Panc1 (cell line): ENCODE measurements around the gene EBLN2. TPM values are rescaled to one million over a fixed set of nuclear protein-coding genes. Genes with fewer than 3 reads are reported as not detected.

Experiments
- ATAC-seq: fragments of 200-7000 bp; cut with Tn5 transposase; 2 replicates; pipeline ENCODE4 v1.9.1; 2020; ENCODE audit warnings: mild to moderate bottlenecking, moderate library complexity
- BruUV-seq: library from RNA; stranded (reverse); fragments of 400-500 nt; replicated peaks from 2 replicates; lab custom pipeline; 2021; lab: Mats Ljungman, UMichigan
- CTCF ChIA-PET: fragments of 300-600 bp; sonication (Branson Sonifier 250); formaldehyde crosslinking; loops from one replicate; lab custom pipeline; 2022; ENCODE audit warnings: antibody characterized with exemption; lab: Charles Lee
- POLR2A ChIA-PET: fragments of 300-600 bp; sonication (Branson Sonifier 250); formaldehyde crosslinking; loops from one replicate; lab custom pipeline; 2022; ENCODE audit warnings: antibody characterized with exemption; lab: Charles Lee
- DNase-seq: peaks from one replicate; pipeline ENCODE4 v3.0.0-alpha.2; 2010; ENCODE audit warnings: low read depth, low spot score
- H3K27ac ChIP-seq: 2 replicates; pipeline ENCODE4 v1.5.1; 2011; ENCODE audit warnings: mild to moderate bottlenecking, low read length, inconsistent platforms
- H3K27me3 ChIP-seq: fragments of 200-500 bp; sonication (Bioruptor generic); 2 replicates; pipeline ENCODE4 v1.6.0; 2014; ENCODE audit warnings: low read length, inconsistent platforms; ENCODE audit not compliant: control insufficient read depth, insufficient read depth
- H3K36me3 ChIP-seq: fragments of 200-500 bp; sonication (Bioruptor generic); 2 replicates; pipeline ENCODE4 v1.5.1; 2014; ENCODE audit warnings: inconsistent platforms, mild to moderate bottlenecking, low read length, moderate library complexity; ENCODE audit not compliant: control insufficient read depth, insufficient read depth
- H3K4me1 ChIP-seq: 2 replicates; pipeline ENCODE4 v1.5.1; 2011; ENCODE audit warnings: inconsistent platforms, mild to moderate bottlenecking, low read length, moderate library complexity; ENCODE audit not compliant: control insufficient read depth, insufficient read depth
- H3K4me3 ChIP-seq, 2 experiments: 2 replicates each; pipeline ENCODE4 v1.5.1; 2011 to 2012; ENCODE audit warnings: low read depth in 2 of 2, low read length in 2 of 2, mild to moderate bottlenecking in 2 of 2, inconsistent platforms in 1 of 2, moderate library complexity in 1 of 2
- H3K9me3 ChIP-seq: fragments of 200-500 bp; sonication (Bioruptor generic); 2 replicates; pipeline ENCODE4 v1.5.1; 2014; ENCODE audit warnings: low read depth, mild to moderate bottlenecking, inconsistent platforms, low read length, moderate library complexity; ENCODE audit not compliant: control insufficient read depth, insufficient read depth
- CTCF ChIP-seq: fragments of 450-650 bp; IDR thresholded peaks from 2 replicates; pipeline ENCODE4 v1.5.1; 2017; ENCODE audit warnings: mild to moderate bottlenecking
- POLR2AphosphoS5 ChIP-seq: IDR thresholded peaks from 2 replicates; pipeline ENCODE4 v1.6.1; 2012; ENCODE audit warnings: mild to moderate bottlenecking, low read depth, low read length, moderate library complexity
- REST ChIP-seq, 2 experiments: IDR thresholded peaks; 2 replicates each; pipeline ENCODE4 v1.6.1; 2011 to 2012; ENCODE audit warnings: low read depth in 2 of 2, control low read depth in 1 of 2, low read length in 1 of 2, mild to moderate bottlenecking in 1 of 2, moderate library complexity in 1 of 2; ENCODE audit not compliant: insufficient read depth in 1 of 2
- SIN3A ChIP-seq: IDR thresholded peaks from 2 replicates; pipeline ENCODE4 v1.6.1; 2012; ENCODE audit warnings: low read depth, mild to moderate bottlenecking, low read length, moderate library complexity, borderline replicate concordance; ENCODE audit not compliant: insufficient read depth
- TCF7L2 ChIP-seq: IDR thresholded peaks from 2 replicates; pipeline ENCODE4 v1.6.1; 2011; ENCODE audit warnings: mild to moderate bottlenecking, low read depth, low read length, inconsistent platforms
- in situ Hi-C: cut with HindIII; loops from 2 replicates; pipeline ENCODE4 v1.10.0; 2016; ENCODE audit warnings: low sequenced_read_pairs, low pct_unique_long_range_greater_than_20kb
- intact Hi-C: fragments of 100-400 bp; cut with micrococcal nuclease; formaldehyde crosslinking; loops from one replicate; pipeline ENCODE4 v1.10.0; 2022; ENCODE audit not compliant: unreplicated experiment
- total RNA-seq: library from RNA; stranded (reverse); gene quantifications from one replicate; pipeline ENCODE4 v1.2.1, GENCODE V29; 2021; ENCODE audit not compliant: unreplicated experiment

Gene EBLN2
- total RNA-seq, 1 experiment from 2014 or later: 1.9 TPM

- no TSS peak for BruUV-seq
- ATAC-seq: no peak
- in situ Hi-C loops (no loop called here), intact Hi-C loops (no loop called here)
- no peaks in the 10 kb centered on the region for H3K9me3 ChIP-seq
- H3K4me1 ChIP-seq: no peaks in the 10 kb centered on the region
- H3K27me3 ChIP-seq: no peaks in the 10 kb centered on the region
- CTCF ChIA-PET: no interaction called here
- H3K4me3 ChIP-seq: no peak overlapping the region
- no peaks in the 10 kb centered on the region for H3K36me3 ChIP-seq
- POLR2A ChIA-PET: no interaction called here
- no peak overlapping the region for H3K27ac ChIP-seq
- DNase-seq: no peak
- TF ChIP-seq CTCF: no peak
- TF ChIP-seq TCF7L2: no peak
- TF ChIP-seq POLR2AphosphoS5: no peak
- TF ChIP-seq REST (IDR thresholded peaks at IDR 0.05; ENCODE audit: insufficient read depth in 1 of 2, low read depth in 2 of 2, low read length in 1 of 2): no peak
- TF ChIP-seq SIN3A: no peak
Measured at GRCh38 chr3:73110530-73110929, 49.1 kb downstream of the EBLN2 start.

Other genes starting within 250 kb of the EBLN2 start
- 21.0 TPM for gene SHQ1, start 213.2 kb upstream of the EBLN2 start, total RNA-seq
- gene GXYLT2, start 173.6 kb upstream of the EBLN2 start, total RNA-seq: 6.1 TPM
- 59.8 TPM for gene PPP4R2, start 64.8 kb upstream of the EBLN2 start, total RNA-seq